Measurements from ENCODE around the gene AP3B1. TPM values are rescaled to one million over a fixed set of nuclear protein-coding genes. Genes with fewer than 3 reads are reported as not detected.

AP3B1 gene
- polyA plus RNA-seq, 3 donors, result 20.3 to 39.8 (median 24.9) TPM

- H3K27ac Mint-ChIP-seq, result no peak overlapping the region
- H3K4me3 Mint-ChIP-seq, result no peak overlapping the region
- intact Hi-C loops (cut with micrococcal nuclease), result no loop called here
- H3K27me3 ChIP-seq (ENCODE audit: control insufficient read depth in 2 of 2, insufficient read depth in 2 of 2, low read length in 2 of 2), result peaks cover 0 to 7% of the 10 kb centered on the region in 2 donors
- H3K9me3 ChIP-seq (replicated peaks in 1 of 2; ENCODE audit: control insufficient read depth in 1 of 2, insufficient read depth in 1 of 2, low read length in 2 of 2), result no peaks in the 10 kb centered on the region
- no peaks in the 10 kb centered on the region for H3K79me2 ChIP-seq (ENCODE audit: insufficient read depth, low read length)
- H3K4me1 Mint-ChIP-seq, result no peaks in the 10 kb centered on the region
- no peak overlapping the region for H2AFZ ChIP-seq (ENCODE audit: insufficient read depth, low read depth, low read length, poor library complexity, severe bottlenecking)
- peaks cover 24 to 35% of the 10 kb centered on the region in 2 donors for H3K36me3 Mint-ChIP-seq
- H3K4me3 ChIP-seq (replicated peaks in 1 of 3; ENCODE audit: low read depth in 2 of 3, low read length in 3 of 3), result no peak overlapping the region
- no peak for TF ChIP-seq CTCF (IDR thresholded peaks at IDR 0.05)
- H3K9me3 Mint-ChIP-seq, result no peaks in the 10 kb centered on the region
- no peak for DNase-seq
- H3K4me2 ChIP-seq (replicated peaks; ENCODE audit: extremely low read depth, low read length, poor library complexity, severe bottlenecking), result no peak overlapping the region
- H3K4me1 ChIP-seq (ENCODE audit: control insufficient read depth in 1 of 2, insufficient read depth in 2 of 2, low read length in 2 of 2), result no peaks in the 10 kb centered on the region
- H4K20me1 ChIP-seq (ENCODE audit: insufficient read depth, low read length), result no peaks in the 10 kb centered on the region
- H3K9ac ChIP-seq (ENCODE audit: insufficient read depth, low read length, poor library complexity, severe bottlenecking), result no peak overlapping the region
- WGBS (ENCODE audit: insufficient coverage), result 93% methylated on average over 13 of the region's 19 CpGs
- H3K27ac ChIP-seq (ENCODE audit: low read depth in 1 of 2, low read length in 2 of 2), result no peak overlapping the region
- H3K36me3 ChIP-seq (replicated peaks in 1 of 2; ENCODE audit: control insufficient read depth in 1 of 2, insufficient read depth in 2 of 2, low read length in 2 of 2), result peaks cover 0 to 32% of the 10 kb centered on the region in 2 donors
- peaks cover 11 to 24% (median 23%) of the 10 kb centered on the region in 3 donors for H3K27me3 Mint-ChIP-seq (ENCODE audit: low read depth in 3 of 3)
These were observed 306.5 kb downstream of the AP3B1 start for GRCh38 chr5:77987988-77988387.

- no peaks in the 10 kb centered on the region for H3K9me3 ChIP-seq (replicated peaks in 1 of 2; ENCODE audit: control insufficient read depth in 1 of 2, insufficient read depth in 1 of 2, low read length in 2 of 2)
- H3K4me1 Mint-ChIP-seq, result no peaks in the 10 kb centered on the region
- H3K27me3 ChIP-seq (ENCODE audit: control insufficient read depth in 2 of 2, insufficient read depth in 2 of 2, low read length in 2 of 2), result peaks cover 0 to 13% of the 10 kb centered on the region in 2 donors
- H3K36me3 Mint-ChIP-seq, result peaks cover 19 to 28% of the 10 kb centered on the region in 2 donors
- no peaks in the 10 kb centered on the region for H3K79me2 ChIP-seq (ENCODE audit: insufficient read depth, low read length)
- TF ChIP-seq CTCF (IDR thresholded peaks at IDR 0.05), result no peak
- no peaks in the 10 kb centered on the region for H3K9me3 Mint-ChIP-seq
- no peak for DNase-seq
- H3K36me3 ChIP-seq (replicated peaks in 1 of 2; ENCODE audit: control insufficient read depth in 1 of 2, insufficient read depth in 2 of 2, low read length in 2 of 2), result peaks cover 0 to 25% of the 10 kb centered on the region in 2 donors
- no peak overlapping the region for H3K27ac ChIP-seq (ENCODE audit: low read depth in 1 of 2, low read length in 2 of 2)
- peaks cover 10 to 25% (median 24%) of the 10 kb centered on the region in 3 donors for H3K27me3 Mint-ChIP-seq (ENCODE audit: low read depth in 3 of 3)
- H4K20me1 ChIP-seq (ENCODE audit: insufficient read depth, low read length), result no peaks in the 10 kb centered on the region
- WGBS (ENCODE audit: insufficient coverage), result 89% methylated on average over 4 of the region's 5 CpGs
- no peaks in the 10 kb centered on the region for H3K4me1 ChIP-seq (ENCODE audit: control insufficient read depth in 1 of 2, insufficient read depth in 2 of 2, low read length in 2 of 2)
- no peak overlapping the region for H3K9ac ChIP-seq (ENCODE audit: insufficient read depth, low read length, poor library complexity, severe bottlenecking)
- no peak overlapping the region for H3K4me2 ChIP-seq (replicated peaks; ENCODE audit: extremely low read depth, low read length, poor library complexity, severe bottlenecking)
- H2AFZ ChIP-seq (ENCODE audit: insufficient read depth, low read depth, low read length, poor library complexity, severe bottlenecking), result no peak overlapping the region
- no peak overlapping the region for H3K27ac Mint-ChIP-seq
- intact Hi-C loops (cut with micrococcal nuclease), result no loop called here
- H3K4me3 ChIP-seq (replicated peaks in 1 of 3; ENCODE audit: low read depth in 2 of 3, low read length in 3 of 3), result no peak overlapping the region
- H3K4me3 Mint-ChIP-seq, result no peak overlapping the region
These were observed 307.2 kb downstream of the AP3B1 start for GRCh38 chr5:77987331-77987730.
